GM21423 (cell line): ENCODE results near the gene FA2H.
"Not testable (repeated sequence)": the region's sequence is repeated elsewhere in the genome, so short reads cannot be mapped to it uniquely, and the experiment has no call there.

Source experiments
- ATAC-seq: cut with Tn5 transposase; IDR thresholded peaks from one replicate; pipeline ENCODE4 v1.9.1; 2021; ENCODE audit warnings: mild to moderate bottlenecking, moderate library complexity; ENCODE audit not compliant: unreplicated experiment

FA2H gene

GRCh38 chr16:74725651-74726455 lies 48.8 kb downstream of the FA2H start:
- no peak for ATAC-seq

- no peak for ATAC-seq
Measured at GRCh38 chr16:74724820-74725549, 49.6 kb downstream of the FA2H start.

GRCh38 chr16:74723256-74723655 lies 51.4 kb downstream of the FA2H start:
- ATAC-seq = no peak

- not testable (repeated sequence) for ATAC-seq
Measured at GRCh38 chr16:74722156-74722555, 52.5 kb downstream of the FA2H start.

- no peak for ATAC-seq
Measured at GRCh38 chr16:74721716-74722115, 52.9 kb downstream of the FA2H start.

- ATAC-seq = no peak
Measured at GRCh38 chr16:74720579-74720978, 54.0 kb downstream of the FA2H start.

GRCh38 chr16:74718741-74719610 lies 55.6 kb downstream of the FA2H start:
- ATAC-seq = no peak

GRCh38 chr16:74718140-74718539 lies 56.5 kb downstream of the FA2H start:
- ATAC-seq = no peak

- no peak for ATAC-seq
Measured at GRCh38 chr16:74717367-74717766, 57.3 kb downstream of the FA2H start.

GRCh38 chr16:74716355-74716754 lies 58.3 kb downstream of the FA2H start:
- no peak for ATAC-seq

GRCh38 chr16:74713876-74714275 lies 60.7 kb downstream of the FA2H start:
- no peak for ATAC-seq

GRCh38 chr16:74713325-74713724 lies 61.3 kb downstream of the FA2H start:
- ATAC-seq = no peak

GRCh38 chr16:74711938-74712337 lies 62.7 kb downstream of the FA2H start:
- ATAC-seq = no peak

- ATAC-seq = no peak
Measured at GRCh38 chr16:74710401-74710800, 64.2 kb downstream of the FA2H start.

GRCh38 chr16:74709441-74709877 lies 65.2 kb downstream of the FA2H start:
- ATAC-seq = peak; percentile 84

GRCh38 chr16:74700438-74701225 lies 74.0 kb downstream of the FA2H start, which contains the start of gene MLKL:
MLKL (minus strand) TSS chr16:74700862; CDS start chr16:74695757, 5,105 bp downstream.
- ATAC-seq = peak; percentile 49

- ATAC-seq = no peak
Measured at GRCh38 chr16:74700116-74700437, 74.5 kb downstream of the FA2H start.

GRCh38 chr16:74699666-74700065 lies 75.0 kb downstream of the FA2H start:
- ATAC-seq = no peak

GRCh38 chr16:74698222-74698621 lies 76.4 kb downstream of the FA2H start:
- no peak for ATAC-seq
